IMR-90 (cell line): ENCODE data around the gene CCNK.

ENCODE experiments used
- RCOR1 ChIP-seq: IDR thresholded peaks from 2 replicates; pipeline ENCODE4 v1.6.1; 2012; ENCODE audit warnings: mild to moderate bottlenecking, low read length, improper control_type of control experiment; ENCODE audit not compliant: insufficient replicate concordance
- TF ChIP-seq, protein P1 (sequence below): conservative IDR thresholded peaks from 2 replicates; pipeline ENCODE4 v1.5.1; 2012; ENCODE audit warnings: mild to moderate bottlenecking, low read depth, low read length, improper control_type of control experiment

DNA sequence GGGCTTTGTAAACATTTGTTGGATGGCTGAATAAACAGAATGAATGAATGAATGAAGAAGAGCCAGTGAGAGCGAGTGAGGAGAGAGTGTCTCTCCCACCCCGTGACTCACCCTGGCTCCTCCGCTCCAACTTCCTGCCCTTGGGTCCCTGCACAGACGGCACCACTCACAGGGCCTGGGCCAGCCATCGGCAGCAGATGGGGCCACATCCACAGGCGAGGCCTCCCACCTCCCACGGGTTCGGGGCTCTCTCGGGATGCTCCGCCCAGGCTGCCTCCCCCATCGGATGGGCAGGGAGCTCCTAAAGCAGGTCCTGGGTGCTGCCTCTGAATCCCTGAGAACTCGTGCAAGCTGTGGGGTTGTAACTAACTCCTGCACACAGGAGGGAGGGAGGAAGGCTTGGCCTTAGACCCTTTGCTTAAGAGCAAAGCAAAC, 41.3 kb downstream of the CCNK start:
- TF ChIP-seq, protein P1, sequence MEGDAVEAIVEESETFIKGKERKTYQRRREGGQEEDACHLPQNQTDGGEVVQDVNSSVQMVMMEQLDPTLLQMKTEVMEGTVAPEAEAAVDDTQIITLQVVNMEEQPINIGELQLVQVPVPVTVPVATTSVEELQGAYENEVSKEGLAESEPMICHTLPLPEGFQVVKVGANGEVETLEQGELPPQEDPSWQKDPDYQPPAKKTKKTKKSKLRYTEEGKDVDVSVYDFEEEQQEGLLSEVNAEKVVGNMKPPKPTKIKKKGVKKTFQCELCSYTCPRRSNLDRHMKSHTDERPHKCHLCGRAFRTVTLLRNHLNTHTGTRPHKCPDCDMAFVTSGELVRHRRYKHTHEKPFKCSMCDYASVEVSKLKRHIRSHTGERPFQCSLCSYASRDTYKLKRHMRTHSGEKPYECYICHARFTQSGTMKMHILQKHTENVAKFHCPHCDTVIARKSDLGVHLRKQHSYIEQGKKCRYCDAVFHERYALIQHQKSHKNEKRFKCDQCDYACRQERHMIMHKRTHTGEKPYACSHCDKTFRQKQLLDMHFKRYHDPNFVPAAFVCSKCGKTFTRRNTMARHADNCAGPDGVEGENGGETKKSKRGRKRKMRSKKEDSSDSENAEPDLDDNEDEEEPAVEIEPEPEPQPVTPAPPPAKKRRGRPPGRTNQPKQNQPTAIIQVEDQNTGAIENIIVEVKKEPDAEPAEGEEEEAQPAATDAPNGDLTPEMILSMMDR = peak; percentile 44
- TF ChIP-seq RCOR1 = no peak
